T-helper 2 cell (primary cell): ENCODE measurements around the gene KLHDC4.

ENCODE experiments used
- DNase-seq, 5 experiments: peaks; one replicate each; pipeline versions ENCODE4 v3.0.0 to v3.0.0-alpha.2; 2012 to 2022

KLHDC4 gene

GRCh38 chr16:87697792-87698191 is 68.0 kb downstream of the KLHDC4 start:
- DNase-seq = no peak

- DNase-seq = no peak
These were observed 68.5 kb downstream of the KLHDC4 start for GRCh38 chr16:87697256-87697655.

- DNase-seq = no peak
These were observed 69.1 kb downstream of the KLHDC4 start for GRCh38 chr16:87696726-87697125.

GRCh38 chr16:87695534-87695933 is 70.3 kb downstream of the KLHDC4 start:
- DNase-seq = no peak

GRCh38 chr16:87694441-87695125 is 71.2 kb downstream of the KLHDC4 start:
- no peak for DNase-seq

GRCh38 chr16:87693827-87694226 is 72.0 kb downstream of the KLHDC4 start:
- DNase-seq = no peak

- DNase-seq = no peak
These were observed 73.0 kb downstream of the KLHDC4 start for GRCh38 chr16:87692756-87693155.

GRCh38 chr16:87692176-87692575 is 73.6 kb downstream of the KLHDC4 start:
- DNase-seq = no peak

- no peak for DNase-seq
These were observed 74.1 kb downstream of the KLHDC4 start for GRCh38 chr16:87691686-87692079.

- no peak for DNase-seq
These were observed 74.7 kb downstream of the KLHDC4 start for GRCh38 chr16:87690911-87691685.

- DNase-seq = no peak
These were observed 75.8 kb downstream of the KLHDC4 start for GRCh38 chr16:87689956-87690465.

GRCh38 chr16:87688876-87689815 is 76.6 kb downstream of the KLHDC4 start:
- DNase-seq = no peak

- DNase-seq = no peak
These were observed 77.7 kb downstream of the KLHDC4 start for GRCh38 chr16:87687998-87688529.

GRCh38 chr16:87687126-87687910 is 78.5 kb downstream of the KLHDC4 start:
- peak in 1 of 5 experiments; percentile 67 for DNase-seq

- no peak for DNase-seq
These were observed 79.1 kb downstream of the KLHDC4 start for GRCh38 chr16:87686697-87687096.

- DNase-seq = no peak
These were observed 80.0 kb downstream of the KLHDC4 start for GRCh38 chr16:87685766-87686165.

GRCh38 chr16:87685405-87685755 is 80.4 kb downstream of the KLHDC4 start:
- DNase-seq = no peak

GRCh38 chr16:87684711-87685404 is 80.9 kb downstream of the KLHDC4 start:
- DNase-seq = no peak

GRCh38 chr16:87684106-87684677 is 81.6 kb downstream of the KLHDC4 start:
- DNase-seq = no peak

- no peak for DNase-seq
These were observed 82.9 kb downstream of the KLHDC4 start for GRCh38 chr16:87682852-87683399.
